ENCODE results near the gene CNPY4.

Gene CNPY4

GRCh38 chr7:100152937-100153666, 33.7 kb downstream of the CNPY4 start:
- DNase-seq = no peak

GRCh38 chr7:100153708-100154535, 34.5 kb downstream of the CNPY4 start:
- no peak for DNase-seq

GRCh38 chr7:100154651-100155491, 35.4 kb downstream of the CNPY4 start:
- DNase-seq = no peak

- no peak for DNase-seq
Measured at GRCh38 chr7:100155553-100156317, 36.3 kb downstream of the CNPY4 start.

- no peak for DNase-seq
Measured at GRCh38 chr7:100156331-100157068, 37.1 kb downstream of the CNPY4 start.

GRCh38 chr7:100157069-100157333, 37.6 kb downstream of the CNPY4 start:
- DNase-seq = no peak

- no peak for DNase-seq
Measured at GRCh38 chr7:100157334-100158228, 38.1 kb downstream of the CNPY4 start.

- peak; percentile 80 for DNase-seq
Measured at GRCh38 chr7:100158229-100159098, 39.0 kb downstream of the CNPY4 start, which contains the start of gene TRAPPC14. TSS of gene TRAPPC14 (minus strand) at chr7:100158723. CDS start at chr7:100158499, 224 bp downstream.

- no peak for DNase-seq
Measured at GRCh38 chr7:100159099-100159623, 39.7 kb downstream of the CNPY4 start.

- DNase-seq = no peak
Measured at GRCh38 chr7:100160067-100160466, 40.6 kb downstream of the CNPY4 start.

- no peak for DNase-seq
Measured at GRCh38 chr7:100163006-100163531, 43.6 kb downstream of the CNPY4 start.

GRCh38 chr7:100163871-100164270, 44.4 kb downstream of the CNPY4 start:
- no peak for DNase-seq

GRCh38 chr7:100166317-100166940, 47.0 kb downstream of the CNPY4 start:
- DNase-seq = no peak

GRCh38 chr7:100166970-100167911, 47.8 kb downstream of the CNPY4 start:
- DNase-seq = no peak

GRCh38 chr7:100167912-100168323, 48.5 kb downstream of the CNPY4 start:
- no peak for DNase-seq

- no peak for DNase-seq
Measured at GRCh38 chr7:100169147-100169850, 49.9 kb downstream of the CNPY4 start.

Measured in effector CD8-positive, alpha-beta T cell (primary cell).